ENCODE measurements around the gene HLA-DOA. TPM values are rescaled to one million over a fixed set of nuclear protein-coding genes. Genes with fewer than 3 reads are reported as not detected.

Gene HLA-DOA
- total and polyA plus RNA-seq, 2 of the 8 experiments (the other 6 are each of a cell fraction or from before 2014, with no cell fraction given), result 23.7 to 89.0 TPM

- DNase-seq (ENCODE audit: low read depth in 1 of 2, low spot score in 2 of 2) (peak; percentile 87 to 90), FAIRE-seq (no peak)
- ChIA-PET CTCF (ENCODE audit: partially characterized antibody) (interaction anchor here (0.6 to 14.6 kb wide), 5 partner anchors 14 to 198 kb away, joined by 3 to 168 read pairs (median 5); partner anchors contain the start of gene HLA-DMA), POLR2A (ENCODE audit: partially characterized antibody) (interaction anchor here (0.6 to 33.3 kb wide), 32 partner anchors 3 to 792 kb away, joined by 3 to 1158 read pairs (median 4); partner anchors contain the start of genes B3GALT4, BRD2, HLA-DMA and HLA-DMB)
- Histone ChIP-seq H3K14ac (ENCODE audit: insufficient read length) (peak overlapping the region; percentile 100), H3K4ac (replicated peaks; ENCODE audit: insufficient read length, low read depth, low read length) (peak overlapping the region; percentile 100), H4K20me1 (replicated peaks in 1 of 2; ENCODE audit: control insufficient read depth in 1 of 2, insufficient read depth in 2 of 2, low read length in 2 of 2) (peaks cover 16 to 19% of the 10 kb centered on the region in 2 experiments), H3K4me3 (ENCODE audit: extremely low read depth in 1 of 4, insufficient read depth in 2 of 4, low read depth in 3 of 4, low read length in 4 of 4) (peak overlapping the region; percentile 90 to 99 (median 98)), H3K79me2 (ENCODE audit: control insufficient read depth in 1 of 2, insufficient read depth in 2 of 2, low read length in 2 of 2) (peaks cover 22 to 72% of the 10 kb centered on the region in 2 experiments), H2AFZ (ENCODE audit: low read length) (no peak overlapping the region), H4K91ac (replicated peaks; ENCODE audit: insufficient read length, low read length) (peak overlapping the region; percentile 99), H3K79me1 (ENCODE audit: low read depth, low read length) (no peaks in the 10 kb centered on the region; the same call in 1 of the 2 replicates), H3K36me3 (ENCODE audit: control insufficient read depth in 2 of 4, insufficient read depth in 4 of 4, low read length in 3 of 4) (peaks cover 4 to 21% (median 9%) of the 10 kb centered on the region in 4 experiments; a peak in 5 of 8 replicates), H3K9ac (replicated peaks in 1 of 4; ENCODE audit: extremely low read depth in 1 of 4, low read depth in 3 of 4, low read length in 3 of 4) (peak overlapping the region; percentile 96 to 100 (median 100)), H3K23ac (ENCODE audit: insufficient read length) (peak overlapping the region; percentile 93), H2AK5ac (ENCODE audit: low read depth, low read length) (peak overlapping the region; percentile 100), H2BK12ac (ENCODE audit: low read depth, low read length) (peak overlapping the region; percentile 100), H3K56ac (replicated peaks; ENCODE audit: insufficient read length, low read depth, low read length) (peak overlapping the region; percentile 98), H4K5ac (ENCODE audit: insufficient read length, low read depth, low read length) (peak overlapping the region; percentile 99), H3K4me1 (replicated peaks in 1 of 4; ENCODE audit: control insufficient read depth in 3 of 4, insufficient read depth in 4 of 4, low read length in 3 of 4) (peaks cover 0 to 5% (median under 1%) of the 10 kb centered on the region in 4 experiments; a peak in 3 of 7 replicates), H3K18ac (ENCODE audit: extremely low read depth, low read length) (peak overlapping the region; percentile 100), H2BK20ac (ENCODE audit: low read length) (peak overlapping the region; percentile 72; the same call in 1 of the 2 replicates), H4K8ac (ENCODE audit: extremely low read depth, insufficient read depth, low read length) (peak overlapping the region; percentile 100), H2BK15ac (ENCODE audit: low read length) (peak overlapping the region; percentile 92; the same call in 1 of the 2 replicates), H3K27ac (ENCODE audit: low read depth, low read length) (peak overlapping the region; percentile 99), H2BK120ac (replicated peaks; ENCODE audit: low read depth, low read length) (peak overlapping the region; percentile 99), H3K4me2 (ENCODE audit: insufficient read depth in 1 of 2, low read depth in 2 of 2, low read length in 2 of 2) (peak overlapping the region; percentile 75 to 76), H3K23me2 (ENCODE audit: low read depth, low read length) (peaks cover 15% of the 10 kb centered on the region), H3K27me3 (replicated peaks in 1 of 4; ENCODE audit: control insufficient read depth in 3 of 4, extremely low read depth in 1 of 4, insufficient read depth in 3 of 4, low read length in 3 of 4) (no peaks in the 10 kb centered on the region), H3K9me3 (ENCODE audit: insufficient read depth in 2 of 2, low read depth in 1 of 2, low read length in 1 of 2) (no peaks in the 10 kb centered on the region; a peak in 2 of 4 replicates), H2BK5ac (ENCODE audit: low read depth, low read length) (peak overlapping the region; percentile 100)
- 4% methylated on average over 25 of the region's 40 CpGs; no CpG with 5 or more reads in 1 of the 2 experiments for WGBS, 2 experiments (ENCODE audit: extremely low coverage in 1 of 2, insufficient coverage in 1 of 2, insufficient read length in 1 of 2, insufficient replicate concordance in 2 of 2, low coverage in 1 of 2, low lambda C conversion rate in 2 of 2, missing lambda C conversion rate in 1 of 2)
- TF ChIP-seq CHD1 (IDR thresholded peaks at IDR 0.05; ENCODE audit: low read depth, low read length), result no peak
- peak; percentile 9; the same call in 1 of the 2 replicates for TF ChIP-seq SP1 (IDR thresholded peaks at IDR 0.05; ENCODE audit: low read depth, low read length)
- no peak for TF ChIP-seq EGR1 (IDR thresholded peaks at IDR 0.05; ENCODE audit: borderline replicate concordance, low read depth, low read length)
- no peak for TF ChIP-seq BRCA1 (IDR thresholded peaks at IDR 0.05; ENCODE audit: low read depth, low read length)
- TF ChIP-seq KDM5A (IDR thresholded peaks at IDR 0.05; ENCODE audit: low read length), result no peak
- peak; percentile 47 for TF ChIP-seq CTBP2 (IDR thresholded peaks at IDR 0.05; ENCODE audit: borderline replicate concordance, insufficient read depth, insufficient read length, low read length)
- TF ChIP-seq BACH1 (IDR thresholded peaks at IDR 0.05; ENCODE audit: low read length), result peak; percentile 21; the same call in 1 of the 2 replicates
- TF ChIP-seq, protein P1, sequence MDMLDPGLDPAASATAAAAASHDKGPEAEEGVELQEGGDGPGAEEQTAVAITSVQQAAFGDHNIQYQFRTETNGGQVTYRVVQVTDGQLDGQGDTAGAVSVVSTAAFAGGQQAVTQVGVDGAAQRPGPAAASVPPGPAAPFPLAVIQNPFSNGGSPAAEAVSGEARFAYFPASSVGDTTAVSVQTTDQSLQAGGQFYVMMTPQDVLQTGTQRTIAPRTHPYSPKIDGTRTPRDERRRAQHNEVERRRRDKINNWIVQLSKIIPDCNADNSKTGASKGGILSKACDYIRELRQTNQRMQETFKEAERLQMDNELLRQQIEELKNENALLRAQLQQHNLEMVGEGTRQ (IDR thresholded peaks at IDR 0.05; ENCODE audit: low read length), result no peak; the same call in 1 of the 2 replicates
- TF ChIP-seq SIX5 (IDR thresholded peaks at IDR 0.05; ENCODE audit: low read depth, low read length), result no peak
- no peak; the same call in none of the 2 replicates for TF ChIP-seq MAX (IDR thresholded peaks at IDR 0.05)
These were observed 40.3 kb downstream of the HLA-DOA start for GRCh38 chr6:32968867-32969684.

Data from H1 (cell line).